Hepatic stellate cell (primary cell): Measurements from ENCODE around the gene BIRC2.

Experiments
- DNase-seq: peaks from one replicate; pipeline ENCODE4 v3.0.0; 2011; ENCODE audit warnings: low spot score

BIRC2 gene

GRCh38 chr11:102402548-102402947, 55.5 kb downstream of the BIRC2 start:
- no peak for DNase-seq

- DNase-seq: no peak
These were observed 58.5 kb downstream of the BIRC2 start for GRCh38 chr11:102405501-102405900.

GRCh38 chr11:102406099-102406498, 59.1 kb downstream of the BIRC2 start:
- DNase-seq: no peak

GRCh38 chr11:102407901-102408300, 60.9 kb downstream of the BIRC2 start:
- DNase-seq: no peak

- no peak for DNase-seq
These were observed 61.3 kb downstream of the BIRC2 start for GRCh38 chr11:102408339-102408738.

- DNase-seq: peak; percentile 54
These were observed 63.4 kb downstream of the BIRC2 start for GRCh38 chr11:102410382-102410784.

GRCh38 chr11:102411142-102411541, 64.1 kb downstream of the BIRC2 start:
- DNase-seq: no peak

GRCh38 chr11:102413497-102413896, 66.5 kb downstream of the BIRC2 start:
- DNase-seq: no peak

- DNase-seq: no peak
These were observed 67.5 kb downstream of the BIRC2 start for GRCh38 chr11:102414559-102414958.

- no peak for DNase-seq
These were observed 68.4 kb downstream of the BIRC2 start for GRCh38 chr11:102415304-102415916.

GRCh38 chr11:102416976-102417375, 70.0 kb downstream of the BIRC2 start:
- DNase-seq: no peak

GRCh38 chr11:102419181-102419580, 72.2 kb downstream of the BIRC2 start:
- DNase-seq: no peak

GRCh38 chr11:102420547-102420946, 73.5 kb downstream of the BIRC2 start:
- DNase-seq: no peak

GRCh38 chr11:102421261-102421660, 74.2 kb downstream of the BIRC2 start:
- no peak for DNase-seq

GRCh38 chr11:102422817-102423712, 76.1 kb downstream of the BIRC2 start:
- DNase-seq: no peak

GRCh38 chr11:102423936-102424335, 76.9 kb downstream of the BIRC2 start:
- no peak for DNase-seq

GRCh38 chr11:102426000-102426399, 79.0 kb downstream of the BIRC2 start:
- no peak for DNase-seq

GRCh38 chr11:102426570-102426969, 79.6 kb downstream of the BIRC2 start:
- no peak for DNase-seq

GRCh38 chr11:102427068-102427467, 80.1 kb downstream of the BIRC2 start:
- no peak for DNase-seq
